Activated naive CD8-positive, alpha-beta T cell treated with anti-CD3 and anti-CD28 coated beads, Interleukin-2, amount 10 ng/mL, durations not matched to agents 7 days and 5 days (primary cell): ENCODE results near the gene PSMD8. TPM values are rescaled to one million over a fixed set of nuclear protein-coding genes. Genes with fewer than 3 reads are reported as not detected.
"Not testable (repeated sequence)": the region's sequence is repeated elsewhere in the genome, so short reads cannot be mapped to it uniquely, and the experiment has no call there.

Source experiments
- ATAC-seq: fragments of 150-1000 bp; cut with Tn5 transposase; one replicate; pipeline ENCODE4 v1.10.0; 2021; ENCODE audit warnings: low read depth, moderate library complexity
- POLR2A ChIA-PET: fragments of 350-600 bp; sonication (Branson Sonifier 250); formaldehyde crosslinking; loops from one replicate; lab custom pipeline; 2021; ENCODE audit warnings: antibody characterized with exemption; lab: Charles Lee
- DNase-seq: peaks from one replicate; pipeline ENCODE4 v3.0.0; 2021
- H3K27ac Mint-ChIP-seq: one replicate; pipeline ENCODE4 v1.8.0; 2022; ENCODE audit warnings: mild to moderate bottlenecking, mixed read lengths
- H3K27me3 Mint-ChIP-seq: one replicate; pipeline ENCODE4 v1.8.0; 2022; ENCODE audit warnings: mild to moderate bottlenecking, moderate library complexity, mixed read lengths
- H3K36me3 Mint-ChIP-seq: one replicate; pipeline ENCODE4 v1.8.0; 2021; ENCODE audit warnings: mild to moderate bottlenecking, mixed read lengths
- H3K4me1 Mint-ChIP-seq: one replicate; pipeline ENCODE4 v1.8.0; 2021; ENCODE audit warnings: mixed read lengths
- H3K4me3 Mint-ChIP-seq: one replicate; pipeline ENCODE4 v1.8.0; 2022; ENCODE audit warnings: mild to moderate bottlenecking, moderate library complexity, mixed read lengths
- H3K9me3 Mint-ChIP-seq: one replicate; pipeline ENCODE4 v1.8.0; 2021; ENCODE audit warnings: mixed read lengths
- total RNA-seq, 2 experiments: library from RNA; stranded (reverse); gene quantifications; one replicate each; pipeline ENCODE4 v1.2.3, GENCODE V29; 2021

Gene PSMD8
- total RNA-seq, 2 experiments from 2014 or later = 127 to 131 TPM

DNA sequence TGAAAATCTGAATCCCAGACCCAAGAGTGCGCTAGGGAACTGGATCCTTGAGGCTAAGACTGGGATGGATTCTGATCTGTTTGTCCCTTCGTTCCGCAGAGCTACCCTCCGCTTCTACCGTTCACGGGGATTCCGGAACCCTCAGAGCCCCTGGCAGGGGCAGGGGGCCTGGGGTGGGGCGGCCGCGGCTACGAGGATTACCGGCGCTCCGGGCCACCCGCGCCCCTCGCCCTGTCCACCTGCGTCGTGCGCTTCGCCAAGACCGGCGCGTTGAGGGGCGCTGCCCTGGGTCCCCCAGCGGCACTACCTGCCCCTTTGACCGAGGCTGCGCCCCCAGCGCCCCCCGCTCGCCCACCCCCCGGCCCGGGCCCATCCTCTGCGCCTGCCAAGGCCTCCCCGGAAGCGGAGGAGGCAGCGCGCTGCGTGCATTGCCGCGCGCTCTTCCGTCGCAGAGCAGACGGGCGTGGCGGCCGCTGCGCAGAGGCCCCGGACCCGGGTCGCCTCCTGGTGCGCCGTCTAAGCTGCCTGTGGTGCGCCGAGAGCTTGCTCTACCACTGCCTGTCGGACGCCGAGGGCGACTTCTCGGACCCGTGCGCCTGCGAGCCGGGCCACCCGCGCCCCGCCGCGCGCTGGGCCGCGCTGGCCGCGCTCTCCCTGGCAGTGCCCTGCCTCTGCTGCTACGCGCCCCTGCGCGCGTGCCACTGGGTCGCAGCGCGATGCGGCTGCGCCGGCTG lies 21.2 kb downstream of the PSMD8 start:
- ATAC-seq (peak; percentile 87), DNase-seq (peak; percentile 74)
- peaks cover 2% of the 10 kb centered on the region for H3K36me3 Mint-ChIP-seq
- POLR2A ChIA-PET = interaction anchor here (0.6 to 2.0 kb wide), 8 partner anchors 8 to 844 kb away, joined by 3 to 6 read pairs (median 5); partner anchors contain the start of genes EIF3K, GGN and PSMD8
- H3K9me3 Mint-ChIP-seq = no peaks in the 10 kb centered on the region
- H3K27ac Mint-ChIP-seq = peak overlapping the region; percentile 67
- H3K4me1 Mint-ChIP-seq = peaks cover 14% of the 10 kb centered on the region
- peaks cover 33% of the 10 kb centered on the region for H3K27me3 Mint-ChIP-seq
- peak overlapping the region; percentile 78 for H3K4me3 Mint-ChIP-seq

DNA sequence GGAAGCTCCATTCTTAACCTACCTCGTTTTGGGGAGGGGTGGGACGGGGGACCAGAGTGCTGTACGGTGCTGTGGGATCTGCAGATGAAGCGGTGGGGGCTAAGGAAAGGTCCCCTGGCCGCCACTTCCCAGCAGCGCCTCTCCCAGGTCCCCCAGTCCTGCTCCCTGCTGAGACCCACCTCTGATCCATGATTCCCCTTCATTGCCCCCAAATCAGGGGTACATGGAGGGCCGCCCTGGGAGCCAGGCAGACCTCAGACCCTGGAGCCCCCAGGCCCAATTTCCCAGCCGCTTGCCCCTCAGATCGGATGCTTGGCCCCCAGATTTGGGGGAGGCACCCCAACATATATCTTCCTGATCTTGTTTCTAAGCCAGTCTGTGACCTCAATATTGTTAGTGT lies 24.7 kb downstream of the PSMD8 start:
- Mint-ChIP-seq H3K27ac (no peak overlapping the region), H3K4me3 (no peak overlapping the region), H3K36me3 (peaks cover 2% of the 10 kb centered on the region), H3K9me3 (no peaks in the 10 kb centered on the region), H3K27me3 (peaks cover 17% of the 10 kb centered on the region), H3K4me1 (peaks cover 17% of the 10 kb centered on the region)
- DNase-seq (no peak), ATAC-seq (no peak)
- POLR2A ChIA-PET = interaction anchor here (0.6 to 1.8 kb wide), 3 partner anchors 144 to 301 kb away, joined by 3 to 4 read pairs (median 3); partner anchors contain the start of gene EIF3K

DNA sequence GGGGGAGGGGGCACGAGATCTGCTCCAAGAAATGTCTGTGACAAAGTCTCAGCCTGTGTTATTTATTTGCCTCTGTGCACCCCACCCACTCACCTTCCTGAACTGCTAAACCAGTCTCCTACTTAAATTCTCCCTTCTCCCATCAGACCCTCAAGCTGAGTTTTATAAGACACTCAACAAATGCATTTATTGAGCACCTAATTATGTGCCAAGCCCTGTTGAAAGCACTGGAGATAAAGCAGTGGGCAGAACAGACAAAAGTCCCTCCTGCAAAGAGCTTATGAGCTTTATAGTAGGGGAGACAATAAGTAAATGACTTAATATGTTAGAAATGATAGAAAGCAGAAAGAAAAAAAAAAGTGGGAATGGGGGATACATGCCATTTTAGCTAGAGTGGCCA lies 25.2 kb downstream of the PSMD8 start:
- POLR2A ChIA-PET = interaction anchor here (0.6 to 1.8 kb wide), 3 partner anchors 145 to 300 kb away, joined by 3 to 4 read pairs (median 3); partner anchors contain the start of gene EIF3K
- no peak for ATAC-seq
- H3K27ac Mint-ChIP-seq = no peak overlapping the region

DNA sequence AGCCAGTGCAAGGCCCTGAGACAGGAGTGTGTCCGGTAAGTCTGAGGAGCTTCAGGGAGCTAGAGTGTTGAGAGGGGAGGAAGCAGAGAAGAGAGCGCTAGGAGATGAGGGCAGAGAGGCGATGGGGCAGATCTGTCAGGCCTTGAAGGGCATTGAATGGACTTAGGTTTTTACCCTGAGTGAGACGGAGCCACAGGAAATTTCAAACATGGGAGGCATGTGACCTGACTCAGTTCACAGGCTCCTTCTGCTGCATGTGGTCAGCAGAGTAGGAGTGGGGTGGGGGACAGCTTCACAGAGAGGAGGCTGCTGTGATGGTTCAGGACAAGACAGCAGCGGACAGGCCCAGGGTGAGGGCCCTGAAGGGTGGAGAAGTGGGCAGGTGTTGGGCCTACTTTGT lies 26.0 kb downstream of the PSMD8 start:
- H3K4me3 Mint-ChIP-seq = no peak overlapping the region
- POLR2A ChIA-PET = interaction anchor here (1.2 kb wide), 1 partner anchor 146 kb away, joined by 3 read pairs; no protein-coding TSS in a partner anchor
- H3K27ac Mint-ChIP-seq = peak overlapping the region; percentile 17
- DNase-seq = no peak
- peaks cover 5% of the 10 kb centered on the region for H3K36me3 Mint-ChIP-seq
- peaks cover 15% of the 10 kb centered on the region for H3K27me3 Mint-ChIP-seq
- ATAC-seq = no peak
- no peaks in the 10 kb centered on the region for H3K9me3 Mint-ChIP-seq
- peaks cover 13% of the 10 kb centered on the region for H3K4me1 Mint-ChIP-seq

More for the DNA sequence above, 25.2 kb downstream of the PSMD8 start:
- Mint-ChIP-seq H3K4me3 (no peak overlapping the region), H3K4me1 (peaks cover 17% of the 10 kb centered on the region), H3K27me3 (peaks cover 15% of the 10 kb centered on the region), H3K36me3 (peaks cover 2% of the 10 kb centered on the region), H3K9me3 (no peaks in the 10 kb centered on the region)
- DNase-seq = no peak

DNA sequence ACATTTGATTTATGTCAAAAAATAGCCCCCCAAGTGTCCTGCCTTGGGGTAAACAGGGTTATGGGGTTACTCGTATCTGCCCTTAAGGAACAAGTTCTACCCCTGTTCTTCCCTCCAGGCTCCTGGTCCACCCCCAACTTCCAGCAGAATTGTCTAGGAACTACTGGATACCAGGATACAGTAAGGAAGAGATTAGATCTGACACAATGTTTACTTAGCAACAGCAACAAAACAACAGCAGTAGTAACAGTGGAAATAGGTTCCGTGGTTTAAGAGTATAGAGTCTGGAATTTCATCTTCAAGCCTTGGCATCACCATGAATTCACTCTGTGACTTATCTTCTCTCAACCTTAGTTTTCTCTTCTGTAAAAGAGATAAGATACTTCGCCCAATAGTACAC lies 26.8 kb downstream of the PSMD8 start:
- H3K27me3 Mint-ChIP-seq = peaks cover 15% of the 10 kb centered on the region
- no peaks in the 10 kb centered on the region for H3K9me3 Mint-ChIP-seq
- peaks cover 13% of the 10 kb centered on the region for H3K4me1 Mint-ChIP-seq
- ATAC-seq (no peak), DNase-seq (no peak)
- peaks cover 6% of the 10 kb centered on the region for H3K36me3 Mint-ChIP-seq
- no peak overlapping the region for H3K27ac Mint-ChIP-seq
- POLR2A ChIA-PET = interaction anchor here (2.0 to 2.9 kb wide), 2 partner anchors 13 to 27 kb away, joined by 10 to 15 read pairs; partner anchors contain the start of genes GGN, PSMD8 and SPRED3
- H3K4me3 Mint-ChIP-seq = no peak overlapping the region

- ATAC-seq (no peak), DNase-seq (no peak)
- H3K4me1 Mint-ChIP-seq = peaks cover 6% of the 10 kb centered on the region
Observed at GRCh38 chr19:38402623-38402966, 28.2 kb downstream of the PSMD8 start.

GRCh38 chr19:38402967-38403674 lies 28.8 kb downstream of the PSMD8 start, which contains the start of gene FAM98C:
Gene FAM98C, plus strand, starts transcription at chr19:38403093. Its CDS starts 61 bp downstream, at chr19:38403154.
- peak; percentile 99 for DNase-seq
- Mint-ChIP-seq H3K36me3 (peaks cover 10% of the 10 kb centered on the region), H3K4me1 (peaks cover 6% of the 10 kb centered on the region), H3K4me3 (peak within 1 kb of the TSS; percentile 95), H3K27ac (peak within 1 kb of the TSS; percentile 96), H3K27me3 (peaks cover 11% of the 10 kb centered on the region), H3K9me3 (no peaks in the 10 kb centered on the region)
- peak; percentile 99 for ATAC-seq
- POLR2A ChIA-PET = interaction anchor here (0.6 to 2.9 kb wide), 32 partner anchors 9 to 550 kb away, joined by 3 to 23 read pairs (median 4); partner anchors contain the start of genes ACTN4, CATSPERG, EIF3K and GGN

More at GRCh38 chr19:38402623-38402966, 28.2 kb downstream of the PSMD8 start:
- Mint-ChIP-seq H3K36me3 (peaks cover 10% of the 10 kb centered on the region), H3K9me3 (no peaks in the 10 kb centered on the region), H3K27me3 (peaks cover 11% of the 10 kb centered on the region), H3K4me3 (peak overlapping the region; percentile 95), H3K27ac (peak overlapping the region; percentile 96)
- POLR2A ChIA-PET = interaction anchor here (0.5 to 2.9 kb wide), 27 partner anchors 9 to 551 kb away, joined by 3 to 23 read pairs (median 4); partner anchors contain the start of genes ACTN4, EIF3K, GGN and MAP4K1

GRCh38 chr19:38404858-38405257 lies 30.5 kb downstream of the PSMD8 start:
- peaks cover 12% of the 10 kb centered on the region for H3K36me3 Mint-ChIP-seq
- no peak overlapping the region for H3K4me3 Mint-ChIP-seq
- H3K27ac Mint-ChIP-seq = no peak overlapping the region
- DNase-seq (no peak), ATAC-seq (no peak)
- H3K4me1 Mint-ChIP-seq = peaks cover 6% of the 10 kb centered on the region
- peaks cover 6% of the 10 kb centered on the region for H3K27me3 Mint-ChIP-seq
- no peaks in the 10 kb centered on the region for H3K9me3 Mint-ChIP-seq
- POLR2A ChIA-PET = interaction anchor here (0.5 kb wide), 1 partner anchor 109 kb away, joined by 4 read pairs; no protein-coding TSS in a partner anchor

DNA sequence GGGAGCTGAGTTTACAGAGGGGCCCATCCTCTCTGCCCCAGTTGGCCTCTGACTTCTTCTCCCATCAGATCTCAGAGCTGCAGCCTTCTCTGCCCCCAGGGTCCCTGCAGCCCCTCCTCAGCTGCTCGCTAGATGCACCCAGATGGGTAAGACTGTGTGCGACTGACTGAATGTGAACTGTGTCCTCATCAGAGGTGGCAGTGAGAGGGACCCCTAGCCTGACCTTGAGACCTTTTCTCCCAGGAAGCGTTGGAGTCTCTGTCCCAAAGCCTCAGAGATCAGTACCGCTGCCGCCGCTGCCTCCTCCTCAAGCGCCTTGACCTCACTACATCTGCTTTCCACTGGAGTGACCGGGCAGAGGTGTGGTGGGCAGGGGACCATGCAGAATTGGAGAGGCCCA lies 30.9 kb downstream of the PSMD8 start:
- Mint-ChIP-seq H3K27ac (peak overlapping the region; percentile 42), H3K9me3 (no peaks in the 10 kb centered on the region)

GRCh38 chr19:38409631-38410133 lies 35.3 kb downstream of the PSMD8 start:
- POLR2A ChIA-PET = interaction anchor here (0.5 to 1.6 kb wide), 3 partner anchors 14 to 937 kb away, joined by 3 to 5 read pairs (median 4); no protein-coding TSS in a partner anchor
- Mint-ChIP-seq H3K36me3 (peaks cover 11% of the 10 kb centered on the region), H3K27ac (no peak overlapping the region), H3K27me3 (no peaks in the 10 kb centered on the region), H3K9me3 (no peaks in the 10 kb centered on the region), H3K4me3 (no peak overlapping the region), H3K4me1 (no peaks in the 10 kb centered on the region)
- no peak for ATAC-seq
- DNase-seq = no peak

More for the DNA sequence above, 30.9 kb downstream of the PSMD8 start:
- POLR2A ChIA-PET = no interaction called here
- Mint-ChIP-seq H3K27me3 (peaks cover 6% of the 10 kb centered on the region), H3K4me1 (peaks cover 6% of the 10 kb centered on the region), H3K36me3 (peaks cover 12% of the 10 kb centered on the region), H3K4me3 (peak overlapping the region; percentile 37)
- DNase-seq (no peak), ATAC-seq (no peak)

DNA sequence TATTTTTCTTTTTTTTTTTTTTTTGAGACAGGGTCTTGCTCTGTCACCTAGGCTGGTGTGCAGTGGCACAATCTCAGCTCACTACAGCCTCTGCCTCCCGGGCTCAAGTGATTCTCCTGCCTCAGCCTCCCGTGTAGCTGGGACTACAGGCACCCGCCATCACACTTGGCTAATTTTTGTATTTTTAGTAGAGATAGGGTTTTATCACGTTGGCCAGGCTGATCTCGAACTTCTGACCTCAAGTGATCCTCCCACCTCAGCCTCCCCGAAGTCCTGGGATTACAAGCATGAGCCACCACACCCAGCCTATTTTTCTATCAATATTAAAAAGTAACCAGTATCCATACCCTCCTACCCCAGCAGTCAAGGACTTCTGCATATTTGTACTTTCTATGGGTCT lies 36.0 kb downstream of the PSMD8 start:
- H3K27ac Mint-ChIP-seq, H3K36me3 Mint-ChIP-seq, H3K4me3 Mint-ChIP-seq, ATAC-seq, H3K9me3 Mint-ChIP-seq, H3K27me3 Mint-ChIP-seq, H3K4me1 Mint-ChIP-seq, DNase-seq: not testable (repeated sequence)
- POLR2A ChIA-PET = interaction anchor here (0.7 to 1.6 kb wide), 2 partner anchors 15 kb away, joined by 3 to 5 read pairs; no protein-coding TSS in a partner anchor

- no peak for ATAC-seq
- no peak overlapping the region for H3K27ac Mint-ChIP-seq
- POLR2A ChIA-PET = interaction anchor here (1.6 kb wide), 1 partner anchor 15 kb away, joined by 5 read pairs; no protein-coding TSS in a partner anchor
Observed at GRCh38 chr19:38411041-38411712, 36.8 kb downstream of the PSMD8 start.

More at GRCh38 chr19:38411041-38411712, 36.8 kb downstream of the PSMD8 start:
- H3K4me1 Mint-ChIP-seq = no peaks in the 10 kb centered on the region
- no peak overlapping the region for H3K4me3 Mint-ChIP-seq
- no peaks in the 10 kb centered on the region for H3K9me3 Mint-ChIP-seq
- H3K27me3 Mint-ChIP-seq = no peaks in the 10 kb centered on the region
- H3K36me3 Mint-ChIP-seq = peaks cover 6% of the 10 kb centered on the region
- DNase-seq = no peak
